ENCODE measurements around the gene MS4A4E.

MS4A4E gene

DNA sequence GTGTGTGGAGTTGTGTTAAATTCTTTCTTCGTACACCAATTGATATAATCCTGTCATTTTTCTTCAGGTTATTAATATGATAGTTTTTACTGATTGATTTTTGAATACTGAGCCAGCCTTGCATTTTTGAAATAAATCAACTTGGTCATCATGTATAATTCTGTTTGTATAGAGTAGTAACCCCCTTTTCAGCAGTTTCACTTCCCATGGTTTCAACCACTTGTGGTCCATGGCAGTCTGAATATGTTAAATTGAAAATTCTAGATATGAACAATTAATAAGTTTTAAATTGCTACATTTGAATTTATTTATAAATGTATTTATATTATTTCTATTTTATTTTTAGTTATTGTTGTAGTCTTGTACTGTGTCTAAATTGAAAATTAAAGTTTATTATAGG, 92.7 kb downstream of the MS4A4E start:
- Histone ChIP-seq H3K9me3 (ENCODE audit: insufficient read depth, low read depth, low read length) (no peaks in the 10 kb centered on the region), H3K27ac (ENCODE audit: low read depth, low read length) (no peak overlapping the region), H3K4me3 (ENCODE audit: low read length) (no peak overlapping the region), H3K4me1 (ENCODE audit: insufficient read depth, low read length) (no peaks in the 10 kb centered on the region), H3K27me3 (ENCODE audit: insufficient read depth, low read length) (no peaks in the 10 kb centered on the region), H3K9ac (ENCODE audit: low read depth, low read length) (no peak overlapping the region), H3K36me3 (ENCODE audit: insufficient read depth, low read length) (no peaks in the 10 kb centered on the region)
- no CpG with 5 or more reads among the region's 1 CpG for WGBS
